H9 (cell line): ENCODE data around the gene FRRS1. TPM values are rescaled to one million over a fixed set of nuclear protein-coding genes. Genes with fewer than 3 reads are reported as not detected.

Experiments used
- DNase-seq: peaks from one replicate; pipeline ENCODE4 v3.0.0-alpha.2; 2017
- H2AFZ ChIP-seq: one replicate; pipeline ENCODE4 v1.6.1; 2013; ENCODE audit warnings: mild to moderate bottlenecking, low read length, control low read depth, moderate library complexity
- H2AK5ac ChIP-seq: 2 replicates; pipeline ENCODE4 v1.6.1; 2013; ENCODE audit warnings: low read length, control low read depth, mixed read lengths; ENCODE audit not compliant: insufficient read length
- H2BK120ac ChIP-seq: one replicate; pipeline ENCODE4 v1.6.1; 2013; ENCODE audit warnings: low read depth, mild to moderate bottlenecking, low read length, control low read depth, inconsistent platforms; ENCODE audit not compliant: poor library complexity, severe bottlenecking
- H2BK12ac ChIP-seq: 2 replicates; pipeline ENCODE4 v1.6.1; 2013; ENCODE audit warnings: low read length, control low read depth, mixed read lengths, low read depth; ENCODE audit not compliant: insufficient read length
- H2BK15ac ChIP-seq: 2 replicates; pipeline ENCODE4 v1.6.1; 2013; ENCODE audit warnings: low read depth, low read length, control low read depth
- H2BK20ac ChIP-seq: one replicate; pipeline ENCODE4 v1.6.1; 2013; ENCODE audit warnings: low read depth, mild to moderate bottlenecking, low read length, control low read depth, inconsistent platforms; ENCODE audit not compliant: poor library complexity, severe bottlenecking
- H2BK5ac ChIP-seq: 2 replicates; pipeline ENCODE4 v1.6.1; 2013; ENCODE audit warnings: low read length, control low read depth, mixed read lengths; ENCODE audit not compliant: insufficient read length
- H3K14ac ChIP-seq: 2 replicates; pipeline ENCODE4 v1.6.1; 2013; ENCODE audit warnings: low read length, control low read depth; ENCODE audit not compliant: insufficient read depth
- H3K18ac ChIP-seq: 2 replicates; pipeline ENCODE4 v1.6.1; 2013; ENCODE audit warnings: low read depth, mild to moderate bottlenecking, mixed read lengths, low read length, control low read depth; ENCODE audit not compliant: insufficient read length
- H3K23ac ChIP-seq: 2 replicates; pipeline ENCODE4 v1.6.1; 2013; ENCODE audit warnings: low read length, control low read depth, mixed read lengths, low read depth; ENCODE audit not compliant: insufficient read length
- H3K23me2 ChIP-seq: 2 replicates; pipeline ENCODE4 v1.6.1; 2013; ENCODE audit warnings: low read depth, mild to moderate bottlenecking, mixed read lengths, low read length, control low read depth; ENCODE audit not compliant: insufficient read length, poor library complexity, severe bottlenecking
- H3K27ac ChIP-seq: 2 replicates; pipeline ENCODE4 v1.5.1; 2013; ENCODE audit warnings: low read length, control low read depth, mixed read lengths, low read depth; ENCODE audit not compliant: insufficient read length
- H3K27me3 ChIP-seq: 2 replicates; pipeline ENCODE4 v1.6.1; 2013; ENCODE audit warnings: low read length, control low read depth, inconsistent platforms; ENCODE audit not compliant: insufficient read depth
- H3K4ac ChIP-seq: 2 replicates; pipeline ENCODE4 v1.6.1; 2013; ENCODE audit warnings: low read depth, mild to moderate bottlenecking, control low read depth, inconsistent platforms, low read length, moderate library complexity
- H3K4me1 ChIP-seq: 2 replicates; pipeline ENCODE4 v1.6.1; 2013; ENCODE audit warnings: low read length, control low read depth, inconsistent platforms; ENCODE audit not compliant: insufficient read depth
- H3K4me2 ChIP-seq: 2 replicates; pipeline ENCODE4 v1.6.1; 2013; ENCODE audit warnings: low read length, control low read depth, mixed read lengths; ENCODE audit not compliant: insufficient read length, insufficient read depth
- H3K56ac ChIP-seq: 2 replicates; pipeline ENCODE4 v1.6.1; 2013; ENCODE audit warnings: low read depth, mild to moderate bottlenecking, mixed read lengths, low read length, control low read depth; ENCODE audit not compliant: insufficient read length
- H3K79me1 ChIP-seq: 2 replicates; pipeline ENCODE4 v1.6.1; 2013; ENCODE audit warnings: low read depth, mild to moderate bottlenecking, moderate library complexity, low read length, control low read depth, inconsistent platforms; ENCODE audit not compliant: insufficient read depth, poor library complexity, severe bottlenecking
- H3K79me2 ChIP-seq: 2 replicates; pipeline ENCODE4 v1.6.1; 2013; ENCODE audit warnings: low read length, control low read depth, inconsistent platforms; ENCODE audit not compliant: insufficient read depth
- H3K9ac ChIP-seq: 2 replicates; pipeline ENCODE4 v1.6.1; 2013; ENCODE audit warnings: low read length, control low read depth, mixed read lengths; ENCODE audit not compliant: insufficient read length; ENCODE audit errors: extremely low read depth
- H3K9me3 ChIP-seq: one replicate; pipeline ENCODE4 v1.6.1; 2013; ENCODE audit warnings: low read depth, low read length, inconsistent platforms; ENCODE audit not compliant: control insufficient read depth
- H3T11ph ChIP-seq: one replicate; pipeline ENCODE4 v1.6.1; 2013; ENCODE audit warnings: mild to moderate bottlenecking, low read length, control low read depth, inconsistent platforms
- H4K20me1 ChIP-seq: one replicate; pipeline ENCODE4 v1.6.1; 2013; ENCODE audit not compliant: control insufficient read depth, insufficient read length, insufficient read depth
- H4K5ac ChIP-seq: 2 replicates; pipeline ENCODE4 v1.6.1; 2013; ENCODE audit warnings: low read depth, mild to moderate bottlenecking, mixed read lengths, low read length, control low read depth; ENCODE audit not compliant: insufficient read length
- H4K8ac ChIP-seq: replicated peaks from 2 replicates; pipeline ENCODE4 v1.6.1; 2013; ENCODE audit warnings: low read length, control low read depth, mixed read lengths, low read depth; ENCODE audit not compliant: insufficient read length
- H4K91ac ChIP-seq: 2 replicates; pipeline ENCODE4 v1.6.1; 2013; ENCODE audit warnings: low read depth, mild to moderate bottlenecking, moderate library complexity, mixed read lengths, low read length, control low read depth; ENCODE audit not compliant: insufficient read length
- H3K27ac Mint-ChIP-seq, 3 experiments: 2 replicates in 2 of 3; 3 replicates in 1 of 3; pipeline ENCODE4 v1.8.0; 2020 to 2021; ENCODE audit warnings: mixed read lengths in 3 of 3, mild to moderate bottlenecking in 1 of 3, moderate library complexity in 1 of 3
- H3K27me3 Mint-ChIP-seq: 2 replicates; pipeline ENCODE4 v1.8.0; 2021; ENCODE audit warnings: low read depth, mild to moderate bottlenecking, moderate library complexity, mixed read lengths
- H3K36me3 Mint-ChIP-seq, 3 experiments: 2 replicates in 2 of 3; 3 replicates in 1 of 3; pipeline ENCODE4 v1.8.0; 2020 to 2021; ENCODE audit warnings: low read depth in 3 of 3, mixed read lengths in 3 of 3; ENCODE audit not compliant: insufficient read depth in 1 of 3
- H3K4me1 Mint-ChIP-seq, 2 experiments: 2 replicates each; pipeline ENCODE4 v1.8.0; 2020; ENCODE audit warnings: mixed read lengths in 2 of 2
- H3K4me3 Mint-ChIP-seq, 2 experiments: 2 replicates in 1 of 2; 3 replicates in 1 of 2; pipeline ENCODE4 v1.8.0; 2020 to 2021; ENCODE audit warnings: mild to moderate bottlenecking in 2 of 2, mixed read lengths in 2 of 2, moderate library complexity in 1 of 2
- H3K9me3 Mint-ChIP-seq, 2 experiments: 2 replicates in 1 of 2; 3 replicates in 1 of 2; pipeline ENCODE4 v1.8.0; 2020; ENCODE audit warnings: mild to moderate bottlenecking in 2 of 2, mixed read lengths in 2 of 2, moderate library complexity in 1 of 2
- WGBS: extraction: QIAGEN DNeasy Blood & Tissue Kit; methylation state at CpG from one replicate; pipeline ENCODE4 v1.1.7; 2013; ENCODE audit warnings: missing lambda C conversion rate, low lambda C conversion rate, mixed read lengths; ENCODE audit not compliant: insufficient read length; ENCODE audit errors: extremely low coverage; 5-methylcytosine and 5-hydroxymethylcytosine counted together
- long read RNA-seq: library from polyadenylated mRNA; unstranded; transcript quantifications from one replicate; pipeline ENCODE4 v2.0.0, GENCODE V29; 2020
- total RNA-seq: library from RNA; stranded (reverse); gene quantifications from 2 replicates; pipeline ENCODE4 v1.2.1, GENCODE V29; 2021
- TF ChIP-seq, protein P1 (sequence below): fragments of 200-600 bp; sonication (generic); conservative IDR thresholded peaks from 3 replicates; pipeline ENCODE4 v1.8.0; 2021; ENCODE audit warnings: antibody characterized with exemption, mild to moderate bottlenecking

Gene FRRS1, protein sequence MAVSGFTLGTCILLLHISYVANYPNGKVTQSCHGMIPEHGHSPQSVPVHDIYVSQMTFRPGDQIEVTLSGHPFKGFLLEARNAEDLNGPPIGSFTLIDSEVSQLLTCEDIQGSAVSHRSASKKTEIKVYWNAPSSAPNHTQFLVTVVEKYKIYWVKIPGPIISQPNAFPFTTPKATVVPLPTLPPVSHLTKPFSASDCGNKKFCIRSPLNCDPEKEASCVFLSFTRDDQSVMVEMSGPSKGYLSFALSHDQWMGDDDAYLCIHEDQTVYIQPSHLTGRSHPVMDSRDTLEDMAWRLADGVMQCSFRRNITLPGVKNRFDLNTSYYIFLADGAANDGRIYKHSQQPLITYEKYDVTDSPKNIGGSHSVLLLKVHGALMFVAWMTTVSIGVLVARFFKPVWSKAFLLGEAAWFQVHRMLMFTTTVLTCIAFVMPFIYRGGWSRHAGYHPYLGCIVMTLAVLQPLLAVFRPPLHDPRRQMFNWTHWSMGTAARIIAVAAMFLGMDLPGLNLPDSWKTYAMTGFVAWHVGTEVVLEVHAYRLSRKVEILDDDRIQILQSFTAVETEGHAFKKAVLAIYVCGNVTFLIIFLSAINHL
- 4.6 and 5.6 TPM in 2 replicates for total RNA-seq
- long read RNA-seq, partial matches to known transcripts = 1 of 4 reads
- long read RNA-seq, other reads (novel, unspliced or antisense) = 1 of 4 reads

DNA sequence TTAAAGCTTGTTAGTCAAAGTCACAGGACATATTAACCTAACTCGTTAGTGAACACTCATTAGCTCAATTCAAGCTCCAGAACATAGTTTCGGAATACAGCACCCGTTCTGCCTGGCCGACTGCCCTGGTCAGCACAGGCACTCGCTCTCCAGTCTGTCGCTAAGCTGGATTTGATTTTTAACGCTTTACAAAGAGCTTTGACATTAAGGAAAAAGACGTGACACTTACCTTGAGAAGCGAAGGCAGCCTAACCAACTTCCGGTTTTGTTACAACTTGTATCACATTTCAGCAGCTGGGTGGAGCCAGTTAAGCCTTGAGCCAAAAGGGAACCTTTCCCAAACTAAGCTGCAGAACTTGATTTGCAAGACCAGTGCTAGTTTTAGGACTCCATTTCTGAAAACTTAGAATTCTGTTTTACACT, at the start of gene FRRS1:
FRRS1 (minus strand) TSS at position 258 of the 423 bp plus-strand sequence. CDS start 17,867 bp downstream, outside the sequence.
- peak within 1 kb of the TSS; percentile 32 for H3K27ac ChIP-seq
- WGBS = no CpG with 5 or more reads among the region's 10 CpGs

More for the DNA sequence above, at the start of gene FRRS1:
- no peak within 1 kb of the TSS for H2AK5ac ChIP-seq
- Mint-ChIP-seq H3K27ac (peak within 1 kb of the TSS; percentile 95 to 96 (median 96)), H3K4me1 (peaks cover 26 to 29% of the 10 kb centered on the region in 2 experiments), H3K36me3 (no peaks in the 10 kb centered on the region; a peak in 1 of 7 replicates), H3K4me3 (peak within 1 kb of the TSS; percentile 86 to 89), H3K27me3 (no peaks in the 10 kb centered on the region), H3K9me3 (no peaks in the 10 kb centered on the region)
- no peak within 1 kb of the TSS for H2BK15ac ChIP-seq
- H3K4me2 ChIP-seq = peak within 1 kb of the TSS; percentile 79
- no peaks in the 10 kb centered on the region for H3K27me3 ChIP-seq
- H3K56ac ChIP-seq = no peak within 1 kb of the TSS
- H2BK12ac ChIP-seq = no peak within 1 kb of the TSS
- H4K5ac ChIP-seq = no peak within 1 kb of the TSS
- H3K79me2 ChIP-seq = no peaks in the 10 kb centered on the region
- no peak within 1 kb of the TSS for H3T11ph ChIP-seq
- H3K23me2 ChIP-seq = peaks cover 3% of the 10 kb centered on the region
- no peak within 1 kb of the TSS for H2BK120ac ChIP-seq
- DNase-seq = peak; percentile 72
- H3K9ac ChIP-seq = peak within 1 kb of the TSS; percentile 60
- H2BK5ac ChIP-seq = no peak within 1 kb of the TSS
- peaks cover 2% of the 10 kb centered on the region; the same call in 1 of the 2 replicates for H3K4me1 ChIP-seq
- H3K9me3 ChIP-seq = no peaks in the 10 kb centered on the region
- no peaks in the 10 kb centered on the region for H4K20me1 ChIP-seq
- H4K8ac ChIP-seq = no peak within 1 kb of the TSS
- H4K91ac ChIP-seq = no peak within 1 kb of the TSS
- H2BK20ac ChIP-seq = no peak within 1 kb of the TSS
- peak within 1 kb of the TSS; percentile 99 for H2AFZ ChIP-seq
- no peak within 1 kb of the TSS for H3K18ac ChIP-seq
- H3K14ac ChIP-seq = no peak within 1 kb of the TSS
- no peaks in the 10 kb centered on the region for H3K79me1 ChIP-seq
- TF ChIP-seq, protein P1, sequence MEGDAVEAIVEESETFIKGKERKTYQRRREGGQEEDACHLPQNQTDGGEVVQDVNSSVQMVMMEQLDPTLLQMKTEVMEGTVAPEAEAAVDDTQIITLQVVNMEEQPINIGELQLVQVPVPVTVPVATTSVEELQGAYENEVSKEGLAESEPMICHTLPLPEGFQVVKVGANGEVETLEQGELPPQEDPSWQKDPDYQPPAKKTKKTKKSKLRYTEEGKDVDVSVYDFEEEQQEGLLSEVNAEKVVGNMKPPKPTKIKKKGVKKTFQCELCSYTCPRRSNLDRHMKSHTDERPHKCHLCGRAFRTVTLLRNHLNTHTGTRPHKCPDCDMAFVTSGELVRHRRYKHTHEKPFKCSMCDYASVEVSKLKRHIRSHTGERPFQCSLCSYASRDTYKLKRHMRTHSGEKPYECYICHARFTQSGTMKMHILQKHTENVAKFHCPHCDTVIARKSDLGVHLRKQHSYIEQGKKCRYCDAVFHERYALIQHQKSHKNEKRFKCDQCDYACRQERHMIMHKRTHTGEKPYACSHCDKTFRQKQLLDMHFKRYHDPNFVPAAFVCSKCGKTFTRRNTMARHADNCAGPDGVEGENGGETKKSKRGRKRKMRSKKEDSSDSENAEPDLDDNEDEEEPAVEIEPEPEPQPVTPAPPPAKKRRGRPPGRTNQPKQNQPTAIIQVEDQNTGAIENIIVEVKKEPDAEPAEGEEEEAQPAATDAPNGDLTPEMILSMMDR = no peak
- no peak within 1 kb of the TSS for H3K23ac ChIP-seq
- no peak within 1 kb of the TSS for H3K4ac ChIP-seq
